ENCODE data around the gene NKX2-1. TPM values are rescaled to one million over a fixed set of nuclear protein-coding genes. Genes with fewer than 3 reads are reported as not detected.
"Not testable (repeated sequence)": the region's sequence is repeated elsewhere in the genome, so short reads cannot be mapped to it uniquely, and the experiment has no call there.

NKX2-1 gene
- total RNA-seq: 0.31 TPM

DNA sequence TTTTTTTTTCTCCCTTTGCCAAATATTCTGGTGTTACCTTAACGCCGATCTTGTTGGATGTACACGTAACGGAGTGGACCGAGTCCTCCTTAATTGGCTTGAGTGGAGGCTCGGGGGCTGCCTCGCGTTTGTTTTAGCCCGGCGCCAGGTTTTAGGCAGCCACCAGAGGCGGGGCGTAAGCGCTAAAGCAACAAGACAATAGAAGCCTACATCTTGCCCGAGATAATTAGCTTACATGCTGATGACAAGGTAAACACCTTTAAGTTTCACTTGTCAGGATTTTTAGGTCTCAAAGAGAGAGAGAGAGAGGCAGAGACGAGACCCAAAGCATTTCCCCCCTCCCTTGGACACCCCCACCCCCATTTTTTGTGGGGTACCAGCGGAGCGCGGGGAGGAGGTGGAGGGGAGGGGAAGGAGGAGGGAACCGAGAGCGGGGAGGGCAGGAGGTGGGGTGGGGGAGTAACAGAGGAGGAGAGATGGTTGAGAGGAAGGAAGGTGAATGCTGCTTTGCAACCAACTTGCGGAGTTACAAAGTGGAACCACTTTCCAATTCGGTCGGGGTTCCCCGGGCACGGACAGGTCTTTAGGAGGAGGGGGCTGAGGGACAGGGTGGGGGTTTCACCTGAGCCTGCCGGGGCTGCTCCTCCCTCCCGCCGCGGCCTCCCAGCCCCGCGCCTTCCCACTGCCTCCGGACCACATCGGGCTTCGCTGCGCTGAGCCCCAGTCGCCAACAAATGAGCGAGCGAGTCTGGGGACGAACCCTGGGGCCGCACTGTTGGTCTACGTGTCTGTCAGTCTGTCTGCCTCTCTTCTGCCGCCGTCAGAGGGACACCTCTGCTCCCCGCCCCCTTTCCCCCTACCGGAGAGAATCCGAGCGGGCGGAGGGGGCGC, at the start of gene NKX2-1:
TSS of gene NKX2-1 (minus strand) at position 802 of the 891 bp plus-strand sequence. CDS start at position 699, 103 bp downstream.
- no peak for DNase-seq

DNA sequence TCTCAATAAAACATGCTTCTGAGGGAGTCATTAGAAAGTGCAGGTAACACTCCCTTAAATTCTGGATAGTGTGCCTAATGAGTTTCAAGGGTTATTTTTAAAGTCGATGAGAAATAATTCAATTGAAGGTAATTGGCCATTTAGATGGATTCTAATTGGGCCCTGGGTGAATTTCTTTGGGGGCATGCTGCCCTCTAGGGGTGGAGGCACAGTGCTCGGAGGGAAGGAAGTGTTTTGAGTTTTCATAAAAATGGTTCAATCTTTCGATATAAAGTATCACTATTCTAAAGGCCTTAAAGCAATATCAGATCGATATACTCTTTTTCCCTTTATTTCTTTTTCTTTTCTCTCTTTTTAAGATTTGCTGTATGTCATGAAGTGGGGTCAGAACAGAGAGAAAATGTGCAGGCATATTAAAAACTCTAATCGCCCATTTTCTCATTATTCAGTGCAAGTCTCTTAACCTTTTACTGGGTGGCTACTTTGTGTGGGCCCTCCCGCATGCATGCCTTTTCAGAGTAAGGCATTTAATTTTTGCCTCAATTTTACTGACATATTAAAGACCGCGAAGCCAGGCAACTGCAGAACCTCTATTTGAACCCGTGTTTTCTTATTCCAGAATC, 36.9 kb upstream of the NKX2-1 start:
- no peak for DNase-seq

DNA sequence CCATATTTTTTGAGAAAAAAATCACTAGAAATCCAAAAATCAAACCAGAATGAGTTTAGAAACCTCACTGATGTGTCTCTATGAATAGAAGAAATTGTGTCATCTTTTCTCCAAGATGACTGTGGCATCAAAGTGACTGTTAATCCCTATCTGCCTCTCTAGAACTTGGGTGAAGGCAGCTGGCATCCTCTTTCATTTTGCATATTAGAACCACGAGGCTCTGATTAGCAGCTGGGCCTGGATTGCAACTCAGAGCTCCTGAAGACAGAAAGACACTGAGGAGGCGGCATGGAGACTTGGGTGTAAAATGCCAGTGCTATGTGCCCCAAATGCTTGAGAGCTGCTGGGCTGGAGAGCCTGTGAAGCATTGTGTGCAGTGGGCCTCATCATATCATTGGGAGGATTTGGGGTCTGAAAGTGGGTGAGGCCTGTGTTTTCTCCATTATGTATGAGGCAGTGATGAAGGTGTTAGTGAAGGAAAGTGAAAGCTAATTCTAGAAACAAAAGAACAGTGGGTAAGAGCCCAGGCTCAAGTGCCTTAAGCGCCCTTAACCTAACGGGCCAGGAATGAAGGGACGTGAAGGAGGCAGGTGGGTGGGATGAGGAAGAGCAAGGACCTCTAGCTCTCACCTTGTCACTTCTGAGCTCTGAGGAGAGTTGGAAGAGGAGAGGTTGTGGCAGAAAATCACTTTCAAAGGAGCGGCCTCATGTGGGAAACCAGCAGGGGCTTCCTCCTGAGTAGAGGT, 36.1 kb upstream of the NKX2-1 start:
- DNase-seq: no peak

DNA sequence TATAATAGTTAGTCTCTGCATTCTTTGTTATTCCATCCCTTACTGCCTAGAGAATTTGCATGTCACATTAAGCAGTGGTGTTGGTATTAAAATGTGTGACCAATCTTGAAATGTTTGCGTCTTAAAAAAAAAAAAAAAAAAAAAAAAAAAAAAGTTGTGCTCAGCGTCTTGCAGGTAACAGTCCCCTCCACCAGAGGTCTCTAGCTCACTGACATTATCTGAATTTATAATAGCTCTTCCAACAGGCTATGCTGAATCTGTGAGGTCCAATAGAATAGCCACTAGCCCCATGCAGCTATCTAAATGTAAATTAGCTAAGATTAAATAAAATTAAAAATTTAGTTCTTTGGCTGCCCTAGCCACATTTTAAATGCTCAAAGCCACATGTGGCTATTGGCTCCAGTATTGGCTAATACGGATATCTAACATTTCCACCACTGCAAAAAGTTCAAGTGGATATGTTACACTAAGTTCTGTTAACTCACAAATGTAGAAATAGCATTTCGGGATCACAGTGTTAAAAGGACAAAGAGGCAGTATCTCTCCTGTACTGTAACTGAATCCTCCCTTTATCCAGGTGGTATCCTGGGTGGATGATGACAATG, 33.7 kb upstream of the NKX2-1 start:
- DNase-seq: no peak

DNA sequence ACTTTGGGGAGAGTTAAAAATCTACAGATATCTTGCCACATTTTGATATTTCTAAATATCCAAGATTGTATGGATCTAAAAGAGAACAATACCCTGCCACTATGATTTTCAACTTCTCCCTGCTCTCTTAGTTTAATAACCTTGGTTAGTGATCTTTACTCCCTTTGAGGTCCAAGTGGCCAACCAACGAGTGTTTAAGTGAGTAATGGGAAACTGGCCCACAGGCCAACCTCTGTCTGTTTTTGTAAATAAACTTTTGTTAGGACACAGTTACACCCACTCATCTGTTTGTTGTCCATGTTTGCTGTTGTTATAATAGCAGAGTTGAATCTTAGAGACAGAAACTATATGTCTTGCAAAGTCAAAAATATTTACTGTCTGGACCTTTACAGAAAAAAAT, 30.9 kb upstream of the NKX2-1 start:
- no peak for DNase-seq

DNA sequence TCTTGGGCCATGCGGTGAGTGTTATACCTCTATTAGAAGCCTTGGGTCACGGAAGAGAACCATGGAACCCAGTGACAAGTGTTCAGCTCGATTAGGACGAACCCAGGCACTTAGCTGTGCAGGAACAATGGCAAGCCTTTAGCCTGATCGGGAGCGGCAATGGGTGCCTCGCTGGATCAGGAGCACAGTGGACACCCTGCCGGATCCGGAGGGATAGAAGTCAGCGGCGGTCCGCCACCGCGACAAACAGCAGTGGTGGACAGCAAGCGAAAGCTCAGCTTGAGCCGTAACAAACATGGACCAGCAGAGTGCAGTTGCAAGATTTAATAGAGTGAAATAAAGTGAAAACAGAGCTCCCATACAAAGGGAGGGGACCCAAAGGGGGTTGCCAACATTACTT, 24.2 kb upstream of the NKX2-1 start:
- DNase-seq: not testable (repeated sequence)

DNA sequence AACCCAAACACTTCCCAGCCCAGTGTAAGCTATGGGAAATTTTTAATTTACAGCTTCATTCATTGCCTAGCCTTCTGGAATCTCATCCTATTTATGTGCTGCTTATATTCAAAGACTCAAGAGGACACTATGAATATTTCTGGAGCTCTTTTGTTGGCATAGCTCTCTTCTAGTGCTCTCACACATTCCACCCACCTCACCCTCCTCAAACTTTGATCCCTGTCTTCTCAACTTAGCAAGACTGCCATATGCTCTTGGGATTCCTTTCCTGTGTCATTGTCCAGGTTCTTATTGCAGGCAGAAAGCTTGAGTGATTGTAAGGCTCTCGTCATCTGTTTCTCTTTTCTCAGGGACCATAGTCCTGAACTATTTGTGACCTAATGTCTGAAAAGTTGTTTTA, 18.0 kb upstream of the NKX2-1 start:
- no peak for DNase-seq

DNA sequence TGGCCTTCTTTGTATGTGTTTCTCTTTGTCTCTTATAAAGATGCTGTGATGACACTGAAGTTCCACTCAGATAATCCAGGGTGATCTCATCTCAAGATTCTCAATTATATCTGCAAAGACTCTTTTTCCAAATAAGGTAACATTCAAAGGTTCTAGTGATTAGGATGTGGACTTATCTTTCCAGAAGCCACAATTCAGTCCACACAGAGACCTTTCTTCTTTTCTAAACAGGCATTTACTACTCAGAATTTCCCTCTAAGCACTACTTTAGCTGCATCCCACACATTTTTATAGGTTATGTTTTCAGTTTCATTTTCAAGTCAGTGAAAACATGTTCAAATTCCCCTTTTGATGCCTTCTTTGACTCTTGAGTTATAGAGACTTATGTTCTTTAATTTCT, 9.0 kb upstream of the NKX2-1 start:
- no peak for DNase-seq

DNA sequence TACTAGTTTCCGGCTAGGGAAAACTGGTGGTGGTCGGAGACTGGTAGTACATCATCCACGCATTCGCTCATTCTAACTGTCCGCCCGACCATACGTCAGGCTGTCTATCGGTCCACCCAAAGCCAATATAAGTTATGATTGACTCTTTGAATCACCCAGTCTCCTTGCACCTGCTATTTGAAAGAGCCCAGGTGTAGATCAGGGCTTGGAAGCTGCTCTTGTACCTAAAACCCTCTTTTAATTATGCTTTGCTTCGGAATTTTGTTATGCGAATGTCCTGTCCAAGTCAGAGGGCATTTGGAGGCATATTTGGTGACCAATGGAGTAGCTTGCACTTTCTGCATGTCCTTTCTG, 5.7 kb upstream of the NKX2-1 start:
- no peak for DNase-seq

DNA sequence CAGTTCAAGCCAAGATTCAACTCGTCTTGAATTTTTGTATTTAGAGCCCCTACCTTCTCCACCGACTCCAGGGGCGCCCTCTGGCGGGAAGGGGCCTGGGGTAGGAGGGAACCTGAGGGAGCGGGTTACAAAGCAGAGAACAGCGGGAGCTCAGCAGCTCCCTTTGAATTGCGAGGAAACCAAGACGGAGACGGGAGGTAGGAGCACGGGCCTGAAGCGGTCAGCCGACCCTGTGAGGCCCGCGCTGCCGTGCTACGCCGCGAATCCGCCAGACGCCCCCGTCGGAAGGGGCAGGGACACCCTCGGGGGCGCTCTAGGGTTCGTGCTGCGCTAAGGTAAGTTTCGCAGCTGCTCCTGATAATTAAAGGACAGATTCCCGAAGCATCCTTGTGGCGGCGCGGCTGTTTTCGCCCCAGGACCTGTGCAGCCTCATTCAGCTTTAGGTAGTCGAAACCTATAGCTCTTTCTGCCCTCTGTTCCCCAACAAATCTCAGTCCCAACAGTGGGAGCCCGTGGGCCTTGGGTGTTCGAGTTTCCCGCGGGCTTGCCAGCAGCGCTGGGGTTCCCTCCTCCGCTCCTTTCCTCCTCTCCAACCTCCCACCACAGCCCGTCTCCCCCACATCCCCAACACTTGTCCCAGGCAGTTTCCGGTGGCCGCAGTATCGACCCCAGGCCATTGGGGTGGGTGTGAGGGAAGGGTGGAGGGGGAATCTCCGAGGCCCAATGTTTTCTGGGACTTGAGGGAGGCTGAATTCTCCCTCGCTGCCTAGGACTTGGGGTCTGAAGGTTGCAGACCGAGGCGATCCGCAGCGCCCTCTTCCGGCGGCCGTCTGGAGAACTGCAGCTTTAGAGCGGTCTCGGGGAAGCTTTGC, 5.1 kb upstream of the NKX2-1 start:
- no peak for DNase-seq

DNA sequence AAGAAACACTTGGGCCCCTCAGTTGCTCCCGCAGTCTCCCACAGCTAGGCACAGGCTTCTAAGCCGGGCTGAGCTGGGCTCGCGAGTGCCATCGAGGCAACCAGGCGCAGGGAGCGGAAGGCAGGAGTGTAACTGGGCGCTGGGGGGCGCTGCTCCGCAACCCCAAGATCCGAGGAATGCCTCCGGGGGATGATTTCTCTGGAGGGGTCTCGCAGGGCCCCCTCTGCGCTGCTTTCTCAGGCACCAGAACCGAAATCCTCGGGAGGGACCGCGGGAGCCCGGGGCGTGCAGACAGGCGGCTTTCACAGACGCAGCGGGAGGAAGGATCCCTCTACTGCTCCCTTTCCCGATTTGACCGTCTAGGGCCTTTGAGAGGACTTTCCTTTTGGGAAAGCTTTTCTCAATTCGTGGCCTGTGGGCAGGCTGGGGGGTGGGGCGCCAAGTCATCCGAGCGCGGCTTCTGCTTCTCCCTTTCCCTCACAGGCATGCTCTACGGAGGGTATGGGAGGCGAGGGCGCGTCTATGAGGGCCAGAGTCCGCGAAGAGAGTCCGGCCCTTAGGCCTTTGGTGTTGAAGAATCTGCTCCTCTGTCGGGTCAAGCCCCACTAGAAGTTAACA, 4.3 kb upstream of the NKX2-1 start:
- no peak for DNase-seq

DNA sequence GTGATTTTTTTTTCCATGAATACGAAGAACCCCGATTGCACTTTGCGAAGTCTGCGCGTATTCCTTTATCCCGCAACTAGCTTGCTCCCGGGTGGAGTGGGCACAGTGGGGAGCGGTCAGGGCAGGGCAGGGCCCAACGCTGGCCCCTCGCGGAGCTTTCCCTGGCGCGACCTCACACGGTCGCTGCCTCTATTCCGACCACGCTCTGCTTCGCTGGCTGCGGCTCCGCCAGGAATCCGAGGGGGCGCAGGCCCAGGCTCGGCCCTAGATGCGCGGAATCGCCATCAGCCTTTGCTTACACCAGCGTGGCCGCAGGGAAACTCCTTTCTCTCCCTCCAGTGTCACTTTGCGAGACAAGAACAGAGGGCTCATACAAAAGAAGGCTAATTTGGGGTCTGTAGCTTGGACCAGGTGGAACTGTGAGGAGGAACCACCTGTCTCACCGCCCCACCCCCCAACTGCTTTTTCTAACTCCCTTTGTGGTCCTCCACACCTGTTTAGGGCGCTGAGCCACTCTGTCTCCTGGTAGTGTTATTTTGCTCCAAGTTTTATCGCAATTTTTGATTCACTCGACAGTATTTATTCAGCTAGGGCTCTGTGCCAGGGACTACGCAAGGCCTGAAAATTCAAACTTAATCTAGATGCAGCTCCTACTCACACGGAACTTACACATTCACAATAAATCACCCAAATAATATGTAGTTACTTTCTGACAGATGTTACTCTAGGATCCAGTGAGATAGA, 3.1 kb upstream of the NKX2-1 start:
- DNase-seq: no peak

DNA sequence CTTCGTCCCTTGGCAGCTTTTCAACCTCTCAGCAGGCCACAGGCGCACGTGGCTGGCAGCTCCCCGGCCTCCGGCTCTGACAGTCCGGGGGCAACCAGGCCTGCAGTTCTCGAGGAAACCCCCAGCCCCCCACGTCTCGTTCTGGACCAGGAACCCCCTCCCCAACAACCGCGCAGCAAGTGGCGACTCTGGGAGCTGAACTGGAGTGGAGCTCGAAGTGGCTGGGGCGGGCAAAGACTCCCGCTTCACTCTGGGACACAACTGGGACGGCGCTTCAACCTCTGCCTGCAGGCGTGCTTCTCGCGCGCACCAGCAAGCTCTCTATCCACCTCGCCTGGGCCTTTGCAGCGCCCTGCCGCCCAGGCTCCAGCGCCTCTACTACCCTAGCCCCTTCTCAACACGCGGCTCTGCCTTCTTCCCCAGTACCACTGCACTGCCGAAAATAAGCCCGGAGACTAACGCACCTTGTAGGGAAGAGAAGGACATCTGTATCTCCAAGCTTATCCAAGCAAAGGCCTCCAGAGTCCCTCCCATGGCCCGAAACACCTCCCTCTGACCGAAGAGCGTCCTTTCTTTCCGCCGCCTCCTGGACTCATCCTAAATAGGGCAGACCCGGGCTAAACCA, 2.4 kb upstream of the NKX2-1 start:
- DNase-seq: no peak

DNA sequence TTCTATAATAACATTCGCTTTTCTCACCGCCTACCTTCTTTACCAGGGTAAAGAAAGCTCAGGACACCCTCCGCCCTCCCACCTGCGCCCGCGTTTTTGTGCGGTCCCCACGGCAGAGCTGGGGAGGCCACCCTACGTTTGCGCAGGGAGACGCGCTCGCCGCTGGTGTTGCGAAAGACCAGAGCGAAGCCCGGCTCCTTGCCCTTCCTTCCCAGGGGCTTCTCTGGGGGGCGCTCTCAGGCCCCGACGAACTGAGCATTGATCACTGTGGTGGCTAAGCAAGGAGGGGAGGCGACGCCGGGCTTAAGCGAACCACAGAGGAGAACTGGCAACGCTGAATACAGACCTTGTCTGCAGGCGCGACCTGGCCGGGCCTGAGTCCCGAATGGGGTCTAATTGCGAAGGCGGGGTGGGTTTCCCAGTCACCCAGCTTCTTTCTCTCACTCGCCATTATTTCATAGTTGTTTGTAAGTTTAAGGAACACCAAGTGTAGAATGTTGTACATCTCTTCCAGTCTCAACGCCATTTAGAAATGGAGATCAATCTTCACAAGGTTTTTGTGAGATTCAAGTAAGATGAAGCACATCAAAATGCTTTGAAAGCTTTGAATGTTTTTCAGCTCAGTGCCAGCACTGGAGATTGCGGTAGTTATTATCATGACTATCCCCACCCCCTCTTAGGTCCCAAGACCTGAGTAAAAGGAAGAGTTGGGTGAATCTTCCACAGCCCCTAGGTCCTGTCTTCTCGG, 1.7 kb upstream of the NKX2-1 start:
- no peak for DNase-seq

DNA sequence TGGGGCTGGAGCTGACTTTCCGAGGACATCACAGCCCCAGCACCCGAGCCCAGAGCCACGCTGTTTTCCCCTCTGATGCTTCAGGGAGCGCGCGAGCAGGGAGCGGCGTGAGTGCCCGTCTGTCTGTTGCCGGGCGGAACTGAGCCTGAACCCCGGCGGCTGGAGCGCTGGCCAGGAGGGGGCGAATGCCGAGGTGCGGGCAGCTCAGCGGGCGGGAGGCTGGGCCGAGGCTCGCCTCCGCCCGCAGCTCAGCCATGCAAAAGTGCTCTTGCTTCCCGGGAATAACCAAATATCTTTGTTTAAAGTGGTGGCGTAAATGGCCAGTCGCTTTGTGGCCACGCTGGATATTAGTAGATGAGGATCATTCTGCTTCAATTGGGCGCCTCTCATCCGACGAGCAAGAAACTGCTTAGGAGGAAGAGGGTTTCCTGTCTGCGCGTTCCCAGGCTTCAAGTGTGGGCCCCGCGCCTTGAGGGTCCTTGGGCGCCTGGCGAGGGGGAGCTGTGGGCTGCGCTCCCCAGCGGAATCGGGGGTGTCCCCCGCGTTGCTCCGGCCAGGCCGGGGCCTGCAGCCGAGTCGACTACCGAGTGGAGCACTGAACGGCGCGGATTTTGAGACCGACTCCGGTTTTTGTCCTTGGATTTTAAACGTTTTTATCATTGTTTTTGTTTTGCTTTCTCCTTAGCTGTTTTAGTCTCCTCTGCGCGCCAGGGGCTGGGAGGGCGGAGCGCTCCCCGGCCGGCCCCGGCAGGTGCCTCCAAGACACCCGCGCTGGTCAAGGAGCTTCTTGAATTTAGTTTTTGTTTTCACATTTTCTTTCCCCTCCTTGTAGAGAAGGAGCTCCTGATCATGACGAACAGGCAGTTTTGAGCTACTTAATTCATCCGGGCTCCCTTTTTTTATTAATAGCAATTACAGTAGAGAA, 831 bp upstream of the NKX2-1 start:
- no peak for DNase-seq

DNA sequence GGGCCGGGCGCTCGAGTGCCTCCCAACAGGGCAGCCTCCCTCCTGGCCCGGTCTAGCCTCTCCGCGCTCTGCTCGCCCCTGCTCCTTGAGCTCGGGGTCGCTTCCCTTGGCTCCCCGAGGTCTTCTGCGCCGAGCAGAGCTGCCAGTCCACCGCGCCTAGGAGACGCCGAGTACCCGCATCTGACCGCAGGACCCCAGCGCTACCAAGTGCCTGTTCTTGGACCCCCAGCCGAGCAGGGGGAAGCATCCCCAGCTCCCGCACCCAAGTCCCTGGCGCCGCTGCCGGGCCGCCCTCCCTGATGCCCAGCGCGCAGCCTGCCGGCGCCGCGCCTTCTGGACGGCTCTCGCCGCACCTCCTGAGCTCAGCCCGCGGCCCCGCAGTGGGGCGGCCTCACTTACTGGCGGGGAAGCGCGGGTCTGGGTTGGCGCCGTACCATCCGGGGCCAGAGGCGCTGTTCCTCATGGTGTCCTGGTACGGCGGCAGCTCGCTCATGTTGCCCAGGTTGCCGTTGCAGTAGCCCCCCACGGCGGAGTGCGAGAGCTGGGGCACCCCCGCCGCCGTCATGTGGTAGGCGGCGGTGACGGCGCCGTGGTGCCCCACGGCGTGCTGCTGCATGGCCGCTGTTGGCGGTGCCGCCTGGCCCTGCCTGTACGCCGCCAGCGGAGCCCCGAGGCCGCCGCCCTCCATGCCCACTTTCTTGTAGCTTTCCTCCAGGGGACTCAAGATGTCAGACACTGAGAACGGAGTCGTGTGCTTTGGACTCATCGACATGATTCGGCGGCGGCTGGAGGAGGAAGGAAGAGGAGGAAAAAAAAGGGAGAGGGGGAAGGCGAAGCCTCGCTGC, 1.2 kb downstream of the NKX2-1 start:
- DNase-seq: no peak

DNA sequence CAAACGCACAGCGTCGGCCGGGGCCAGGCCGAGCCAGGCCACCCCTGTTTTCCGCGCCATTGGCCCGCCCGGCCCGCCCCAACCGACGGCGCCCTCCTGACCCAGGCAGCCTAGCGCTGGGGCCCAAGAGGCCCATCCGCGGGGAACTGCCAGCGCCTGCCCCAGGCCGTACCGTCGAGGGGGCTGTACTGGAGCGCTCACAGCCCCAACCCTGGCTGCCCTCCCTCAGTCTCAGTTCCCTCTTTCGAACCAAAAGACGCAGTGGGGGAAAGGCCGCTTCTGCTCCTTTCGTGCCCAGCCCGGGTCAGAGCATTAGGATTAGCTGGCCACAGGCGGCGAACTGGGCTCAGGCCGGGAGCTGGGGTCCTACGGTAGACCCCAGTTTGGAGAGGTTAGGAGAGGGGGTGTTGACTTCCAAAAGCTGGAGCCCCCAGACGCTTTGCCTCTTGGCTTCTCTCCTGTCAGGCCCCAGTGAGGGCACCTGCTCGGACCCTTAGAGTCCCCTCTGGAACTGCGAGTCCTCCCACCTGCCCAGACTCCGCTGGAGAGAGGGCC, 1.9 kb downstream of the NKX2-1 start:
- DNase-seq: no peak

Measured in occipital lobe (tissue), 2 donors.